Non-pigmented ciliary epithelial cell (primary cell): Measurements from ENCODE around the gene POU6F1.
"Not testable (repeated sequence)": the region's sequence is repeated elsewhere in the genome, so short reads cannot be mapped to it uniquely, and the experiment has no call there.

Source experiments
- DNase-seq: peaks from one replicate; pipeline ENCODE4 v3.0.0-alpha.2; 2010; ENCODE audit warnings: low read depth

The POU6F1 gene, protein sequence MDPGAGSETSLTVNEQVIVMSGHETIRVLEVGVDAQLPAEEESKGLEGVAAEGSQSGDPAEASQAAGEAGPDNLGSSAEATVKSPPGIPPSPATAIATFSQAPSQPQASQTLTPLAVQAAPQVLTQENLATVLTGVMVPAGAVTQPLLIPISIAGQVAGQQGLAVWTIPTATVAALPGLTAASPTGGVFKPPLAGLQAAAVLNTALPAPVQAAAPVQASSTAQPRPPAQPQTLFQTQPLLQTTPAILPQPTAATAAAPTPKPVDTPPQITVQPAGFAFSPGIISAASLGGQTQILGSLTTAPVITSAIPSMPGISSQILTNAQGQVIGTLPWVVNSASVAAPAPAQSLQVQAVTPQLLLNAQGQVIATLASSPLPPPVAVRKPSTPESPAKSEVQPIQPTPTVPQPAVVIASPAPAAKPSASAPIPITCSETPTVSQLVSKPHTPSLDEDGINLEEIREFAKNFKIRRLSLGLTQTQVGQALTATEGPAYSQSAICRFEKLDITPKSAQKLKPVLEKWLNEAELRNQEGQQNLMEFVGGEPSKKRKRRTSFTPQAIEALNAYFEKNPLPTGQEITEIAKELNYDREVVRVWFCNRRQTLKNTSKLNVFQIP

DNA sequence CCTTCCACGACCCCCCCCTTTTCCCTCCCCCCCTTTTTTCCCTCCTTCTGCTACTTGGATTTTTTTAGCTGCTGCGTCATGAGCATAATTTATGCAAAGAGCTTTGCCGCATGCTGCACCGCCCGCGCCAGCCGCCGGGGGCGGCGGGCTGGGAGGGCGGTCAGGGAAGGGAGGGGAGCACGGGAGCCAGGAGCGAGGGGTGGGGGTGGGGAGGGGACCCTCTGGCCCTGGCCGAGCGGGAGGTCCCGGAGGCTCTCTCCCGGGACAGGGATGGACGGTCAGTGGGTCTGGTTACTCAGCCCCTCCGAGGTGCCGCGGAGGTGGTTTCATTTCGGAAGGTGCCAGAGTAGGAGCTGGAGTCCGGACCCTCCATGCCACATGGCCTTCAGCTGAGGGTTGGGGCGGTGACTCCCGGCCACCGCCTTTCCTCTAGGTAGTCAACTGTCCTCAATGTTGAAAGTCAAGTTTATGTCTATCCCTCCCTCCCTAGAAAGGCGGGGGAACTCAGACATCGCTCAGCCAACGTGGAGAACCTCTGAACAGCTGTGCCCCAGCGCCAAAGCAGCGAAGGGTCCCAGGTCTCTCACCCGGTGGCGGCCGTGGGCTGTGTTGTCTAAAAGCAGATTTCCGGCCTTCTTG is at the start of gene POU6F1:
Gene POU6F1, minus strand, starts transcription at position 95 of the 639 bp plus-strand sequence. CDS start 11,226 bp downstream, outside the sequence.
- peak; percentile 26 for DNase-seq

DNA sequence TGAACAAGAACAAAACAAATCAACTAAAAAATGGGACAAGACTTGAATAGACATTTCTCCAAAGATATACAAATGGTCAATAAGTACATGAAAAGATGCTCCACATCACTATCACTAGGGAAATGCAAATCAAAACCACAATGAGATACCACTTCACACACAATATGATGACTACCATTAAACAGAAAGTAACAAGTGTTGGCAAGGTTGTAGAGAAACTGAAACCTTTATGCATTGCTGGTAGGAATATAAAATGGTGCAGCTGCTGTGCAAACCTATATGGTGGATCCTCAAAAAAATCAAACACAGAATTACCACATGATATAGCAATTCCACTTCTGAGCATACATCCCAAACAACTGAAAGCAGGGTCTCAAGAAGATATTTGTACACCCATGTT is 47.2 kb upstream of the POU6F1 start:
- DNase-seq, result no peak

DNA sequence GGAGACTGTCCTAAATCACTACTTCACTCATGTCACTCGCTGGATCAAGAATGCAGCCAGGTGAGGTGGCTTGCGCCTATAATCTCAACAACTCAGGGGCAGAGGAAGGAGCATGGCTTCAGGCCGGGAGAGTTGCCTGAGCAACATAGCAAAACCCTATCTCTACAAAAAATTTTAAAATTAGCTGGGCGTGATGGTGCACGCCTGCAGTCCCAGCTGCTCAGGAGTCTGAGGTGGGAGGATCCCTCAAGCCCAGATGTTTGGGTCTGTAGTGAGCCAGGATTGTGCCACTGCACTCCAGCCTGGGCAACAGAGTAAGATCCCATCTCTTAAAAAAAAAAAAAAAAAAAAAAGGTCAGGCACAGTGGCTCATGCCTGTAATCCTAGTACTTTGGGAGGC is 46.4 kb upstream of the POU6F1 start:
- DNase-seq, result no peak

DNA sequence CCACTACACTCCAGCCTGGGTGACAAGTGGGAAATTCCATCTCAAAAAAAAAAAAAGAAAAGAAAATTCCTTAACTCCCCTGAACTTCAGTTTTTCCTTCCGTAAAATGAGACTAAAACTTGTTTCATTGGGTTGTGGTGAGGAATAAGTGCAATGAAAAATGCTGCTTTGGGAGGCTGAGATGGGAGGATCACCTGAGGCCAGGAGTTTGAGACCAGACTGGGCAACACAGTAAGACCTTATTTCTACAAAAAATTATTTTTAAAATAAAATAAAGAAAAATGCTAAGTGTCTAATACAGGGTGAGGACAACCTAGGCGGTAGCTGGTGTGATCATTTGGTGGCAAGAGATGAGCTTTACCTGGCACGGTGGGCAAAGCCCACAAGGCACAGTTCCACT is 45.5 kb upstream of the POU6F1 start:
- DNase-seq, result no peak

DNA sequence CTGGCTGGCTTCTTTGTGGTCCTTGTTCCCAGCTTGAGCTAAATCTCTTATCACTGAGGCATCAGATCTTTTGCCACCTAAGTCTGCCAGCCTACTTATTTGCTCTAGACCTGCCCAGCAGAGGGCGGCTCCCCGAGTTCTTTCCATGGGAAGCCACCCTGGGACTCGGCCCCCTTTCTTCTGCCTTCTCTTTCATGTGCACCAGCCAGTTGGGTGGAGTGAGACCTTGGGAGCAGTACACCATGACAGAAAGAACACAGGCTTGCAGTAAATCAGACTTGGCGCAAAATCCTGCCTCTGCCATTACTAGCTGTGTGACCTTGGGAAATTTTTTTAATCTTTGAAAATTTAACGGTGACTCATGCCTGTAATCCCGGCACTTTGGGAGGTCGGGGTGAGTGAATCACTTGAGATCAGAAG is 44.9 kb upstream of the POU6F1 start:
- no peak for DNase-seq

DNA sequence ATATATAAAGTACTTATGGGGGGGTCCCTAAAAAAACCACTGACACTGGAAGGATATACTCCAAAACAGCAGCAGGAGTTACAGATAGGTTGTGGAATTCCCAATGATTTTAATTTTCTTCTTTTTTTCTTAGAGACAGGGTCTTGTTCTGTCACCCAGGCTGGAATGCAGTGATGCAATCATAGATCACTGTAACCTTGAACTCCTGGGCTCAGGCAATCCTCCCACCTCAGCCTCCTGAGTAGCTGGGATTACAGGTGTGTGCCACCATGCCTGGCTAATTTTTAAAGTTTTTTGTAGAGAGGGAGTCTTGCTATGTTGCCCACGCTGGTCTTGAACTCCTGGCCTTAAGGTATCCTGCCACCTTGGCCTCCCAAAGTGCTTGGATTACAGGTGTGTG is 41.7 kb upstream of the POU6F1 start:
- not testable (repeated sequence) for DNase-seq

DNA sequence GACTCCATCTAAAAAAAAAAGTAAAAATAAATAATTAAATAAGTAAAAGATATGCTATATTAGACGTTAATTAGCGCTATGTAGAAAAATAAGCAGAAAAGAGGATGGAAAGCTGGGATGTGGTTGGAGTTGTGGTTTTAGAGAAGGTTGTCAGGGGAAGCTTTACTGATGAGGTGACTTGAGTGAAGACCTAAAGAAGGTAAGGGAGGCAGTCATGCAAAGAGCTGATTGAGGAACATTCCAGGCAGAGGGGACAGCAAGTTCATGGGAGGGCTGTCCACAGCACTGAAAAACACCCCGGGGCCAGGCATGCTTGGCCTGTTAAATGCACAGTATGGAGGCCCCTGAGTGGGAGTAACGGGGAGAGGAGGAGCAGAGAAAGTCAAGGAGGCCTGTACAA is 36.7 kb upstream of the POU6F1 start:
- no peak for DNase-seq

DNA sequence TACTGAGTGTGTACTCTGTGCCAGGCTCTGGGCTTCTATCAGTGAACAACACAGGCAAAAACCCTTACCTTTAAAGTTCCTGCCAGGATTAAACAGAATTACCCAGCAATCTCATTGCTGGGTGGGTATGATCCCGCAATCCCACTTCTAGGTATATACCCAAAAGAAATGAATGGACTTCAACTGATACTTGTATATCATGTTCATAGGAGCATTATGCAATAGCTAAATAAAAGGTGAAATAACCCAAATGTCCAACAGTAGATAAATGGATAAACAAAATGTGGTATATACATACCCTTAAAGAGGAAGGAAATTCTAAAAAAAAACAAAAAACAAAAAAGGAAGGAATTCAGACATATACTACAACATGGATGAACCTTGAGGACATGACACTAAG is 35.4 kb upstream of the POU6F1 start:
- DNase-seq, result no peak

DNA sequence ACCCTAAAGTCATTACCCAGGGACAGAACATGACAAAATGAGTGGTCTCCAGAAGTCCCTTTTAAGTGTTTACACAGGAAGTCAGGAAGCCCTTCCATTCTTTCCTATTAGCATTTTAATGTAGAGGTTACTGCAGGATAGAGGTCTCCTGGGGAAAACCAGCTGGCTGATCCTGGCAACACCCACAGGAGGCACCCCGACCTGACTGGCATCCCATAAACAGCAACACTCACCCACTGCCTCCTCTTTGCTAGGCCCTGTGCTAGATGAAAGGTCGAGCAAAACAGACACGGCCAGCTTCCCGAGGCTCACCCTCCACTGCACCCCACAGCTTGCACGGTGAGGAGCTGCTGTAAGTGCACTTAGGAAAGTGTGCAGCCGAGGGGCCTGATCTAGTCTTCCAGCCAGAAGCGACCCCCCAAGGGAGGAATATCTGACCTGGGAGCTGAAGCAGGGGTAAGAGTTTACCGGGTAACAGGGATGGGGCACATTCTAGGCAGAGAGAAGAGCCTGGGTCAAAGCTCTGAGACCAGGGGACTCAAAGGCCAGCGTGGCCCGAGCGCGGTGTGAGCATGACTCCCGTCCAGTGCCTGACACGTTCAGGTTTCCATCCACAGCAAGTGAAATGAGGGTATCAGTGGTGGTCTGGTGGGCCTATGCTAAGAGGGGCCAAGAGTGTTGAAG is 29.8 kb upstream of the POU6F1 start:
- no peak for DNase-seq

DNA sequence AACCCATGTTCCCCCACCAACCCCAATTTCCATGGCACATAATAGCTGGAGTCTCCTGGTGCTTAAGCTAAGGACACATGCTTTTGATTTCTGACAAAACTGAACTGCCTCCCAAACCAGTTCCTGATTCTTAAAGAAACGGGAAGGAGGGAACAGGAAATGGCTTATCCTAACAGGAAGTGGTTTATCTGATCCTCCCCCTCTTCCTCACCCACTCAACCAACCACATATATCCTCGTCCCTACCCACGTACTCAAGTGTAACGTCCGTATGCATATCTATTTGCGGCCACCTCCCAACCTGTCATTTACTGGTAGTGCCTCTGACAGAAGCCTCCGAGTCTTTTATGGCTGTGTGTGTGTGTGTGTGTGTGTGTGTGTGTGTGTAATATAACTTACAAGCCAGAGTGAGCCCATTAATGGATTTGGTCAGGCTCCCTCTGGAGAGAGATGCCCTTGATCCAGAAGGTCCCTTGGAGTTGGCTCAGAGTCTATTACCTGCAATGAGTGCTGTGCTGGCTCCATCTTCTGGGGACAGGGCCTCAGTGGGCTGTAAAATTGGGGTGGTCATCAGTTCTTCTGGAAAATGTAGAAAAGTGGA is 28.5 kb upstream of the POU6F1 start:
- no peak for DNase-seq

DNA sequence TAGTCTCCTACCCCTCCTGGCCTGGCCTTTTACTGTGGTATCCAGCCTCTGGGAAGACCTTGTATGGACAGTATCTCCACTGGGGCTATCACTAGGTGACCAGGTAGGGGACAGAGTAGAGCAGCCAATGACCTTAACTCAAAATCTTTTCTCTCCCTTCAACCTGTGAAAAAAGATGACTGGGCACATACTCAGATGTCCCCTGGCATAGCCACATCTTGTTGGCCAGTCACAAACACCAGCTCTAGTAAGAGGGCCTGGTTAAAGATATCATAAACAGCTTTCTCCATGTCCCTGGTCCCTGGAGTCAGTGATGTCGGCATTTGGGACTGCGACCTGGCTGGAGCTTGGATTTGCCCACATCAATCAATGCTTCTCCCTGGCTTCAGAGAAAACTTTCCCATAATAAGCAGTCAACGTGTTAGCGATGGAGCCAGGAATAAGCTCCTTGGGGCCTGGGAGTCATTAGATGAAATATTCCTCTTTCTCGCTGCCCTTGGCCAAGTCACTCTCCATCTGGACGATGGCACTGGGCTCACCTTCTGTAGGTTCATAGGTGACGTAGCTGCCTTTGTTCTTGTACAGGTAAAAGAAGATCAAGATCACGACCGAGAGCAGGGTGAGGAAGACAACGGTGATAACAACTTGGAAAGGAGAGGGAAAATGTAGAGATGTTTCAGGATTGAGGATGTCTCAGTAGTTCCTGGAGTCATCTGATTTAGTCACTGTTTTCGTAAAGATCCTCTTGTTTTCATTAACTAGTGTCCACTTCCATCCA is 27.8 kb upstream of the POU6F1 start:
- DNase-seq, result no peak

DNA sequence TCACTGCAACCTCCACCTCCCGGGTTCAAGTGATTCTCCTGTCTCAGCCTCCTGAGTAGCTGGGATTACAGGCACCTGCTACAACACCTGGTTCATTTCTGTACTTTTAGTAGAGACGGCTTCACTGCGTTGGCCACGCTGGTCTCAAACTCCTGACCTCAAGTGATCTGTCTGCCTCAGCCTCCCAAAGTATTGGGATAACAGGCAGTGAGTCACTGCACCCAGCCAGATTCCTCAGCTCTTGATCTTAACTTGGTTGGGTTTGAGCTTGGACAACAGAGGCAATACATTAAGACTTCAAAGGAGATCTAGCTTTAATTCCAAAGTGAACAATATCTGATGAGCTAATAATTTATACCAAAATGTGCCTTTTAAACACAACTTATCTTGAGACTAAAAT is 26.4 kb upstream of the POU6F1 start:
- no peak for DNase-seq

DNA sequence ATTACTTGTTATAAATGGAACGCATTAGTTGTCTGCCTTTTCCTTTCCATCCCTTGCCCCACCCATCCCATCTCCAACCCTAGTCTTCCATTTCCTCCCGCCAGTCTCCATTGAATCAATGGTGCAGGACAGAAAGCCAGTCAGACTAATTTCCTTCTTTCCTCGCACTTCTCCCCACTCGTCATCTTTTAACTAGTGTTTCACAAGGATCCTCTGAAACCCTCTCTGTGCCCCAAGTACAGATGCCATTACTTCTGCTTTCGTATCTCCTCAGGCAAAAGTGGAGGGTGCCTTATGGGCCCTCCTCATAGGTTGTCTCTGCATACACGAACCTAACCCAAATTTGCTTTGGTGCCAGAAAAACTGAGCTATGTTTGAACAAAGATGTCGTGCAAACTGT is 25.0 kb upstream of the POU6F1 start:
- no peak for DNase-seq

DNA sequence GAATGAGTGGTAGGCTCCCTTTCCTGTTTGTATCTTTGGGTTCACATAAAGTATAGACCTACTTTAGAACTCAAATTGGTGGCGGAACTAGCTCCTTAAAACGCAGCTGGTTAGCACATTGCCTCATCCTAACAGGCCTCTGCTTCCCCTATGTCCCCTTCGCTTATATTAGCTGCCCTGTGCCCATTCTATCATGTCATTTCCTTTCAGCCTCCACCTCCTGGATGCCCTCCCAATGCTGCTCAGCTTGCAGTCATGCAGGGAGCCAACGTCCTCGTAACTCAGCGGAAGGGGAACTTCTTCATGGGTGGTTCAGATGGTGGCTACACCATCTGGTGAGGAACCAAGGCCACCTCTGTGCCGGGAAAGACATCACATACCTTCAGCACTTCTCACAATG is 24.3 kb upstream of the POU6F1 start:
- no peak for DNase-seq

DNA sequence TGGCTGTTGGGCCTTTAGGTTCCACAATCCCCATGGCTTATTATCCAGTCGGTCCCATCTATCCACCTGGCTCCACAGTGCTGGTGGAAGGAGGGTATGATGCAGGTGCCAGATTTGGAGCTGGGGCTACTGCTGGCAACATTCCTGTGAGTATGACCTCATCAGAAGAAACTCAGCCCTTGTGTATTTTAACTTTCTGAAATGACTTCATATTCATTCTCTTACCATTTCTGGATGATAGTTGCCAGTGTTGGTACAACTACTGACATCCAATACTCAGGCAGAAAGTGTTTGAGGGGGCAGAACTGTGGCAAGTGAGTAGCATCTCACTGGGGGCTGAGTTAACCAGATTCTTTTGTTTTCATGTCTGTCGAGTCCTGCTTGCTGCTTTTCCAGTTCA is 23.1 kb upstream of the POU6F1 start:
- DNase-seq, result peak; percentile 34

DNA sequence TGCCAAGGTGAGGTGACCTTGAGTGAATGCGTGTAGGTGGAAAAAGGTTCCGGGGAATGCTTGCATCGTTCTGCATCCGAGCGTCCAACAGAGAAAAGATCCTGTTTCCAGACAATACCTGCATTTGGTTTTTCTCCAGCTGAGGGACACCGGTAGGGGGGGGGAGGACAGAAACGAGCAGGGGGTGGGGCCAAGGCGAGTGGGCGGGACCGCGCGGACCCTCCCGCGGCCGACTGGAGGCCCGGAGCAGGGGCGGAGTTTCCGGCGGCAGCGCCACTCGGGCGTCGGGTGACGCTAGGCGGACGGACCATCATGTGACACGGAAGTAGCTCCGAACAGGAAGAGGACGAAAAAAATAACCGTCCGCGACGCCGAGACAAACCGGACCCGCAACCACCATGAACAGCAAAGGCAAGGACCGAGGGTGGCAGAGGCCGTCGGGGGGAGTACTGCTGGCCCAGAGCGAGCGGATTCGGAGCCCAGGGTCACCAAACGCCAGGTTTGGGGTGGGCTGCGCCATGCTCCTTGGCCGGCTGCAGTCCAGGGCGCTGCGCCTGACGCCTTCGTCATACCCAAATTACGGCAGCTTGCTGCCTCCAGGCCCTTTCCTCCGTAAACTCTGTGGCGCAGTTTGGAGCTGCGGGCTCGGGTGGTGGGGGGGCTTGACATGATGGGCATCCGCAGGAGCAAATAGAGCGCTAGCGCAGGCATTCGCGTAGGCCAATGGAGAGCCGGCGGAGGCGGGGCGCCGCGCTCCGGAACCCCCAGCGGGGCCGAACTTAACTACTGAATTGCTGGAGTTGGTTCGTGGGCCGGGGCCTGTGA is 20.9 kb upstream of the POU6F1 start, which contains the start of gene DAZAP2:
Gene DAZAP2, plus strand, starts transcription at position 317 of the 825 bp plus-strand sequence. Its CDS starts 82 bp downstream, at position 399.
- peak; percentile 60 for DNase-seq

DNA sequence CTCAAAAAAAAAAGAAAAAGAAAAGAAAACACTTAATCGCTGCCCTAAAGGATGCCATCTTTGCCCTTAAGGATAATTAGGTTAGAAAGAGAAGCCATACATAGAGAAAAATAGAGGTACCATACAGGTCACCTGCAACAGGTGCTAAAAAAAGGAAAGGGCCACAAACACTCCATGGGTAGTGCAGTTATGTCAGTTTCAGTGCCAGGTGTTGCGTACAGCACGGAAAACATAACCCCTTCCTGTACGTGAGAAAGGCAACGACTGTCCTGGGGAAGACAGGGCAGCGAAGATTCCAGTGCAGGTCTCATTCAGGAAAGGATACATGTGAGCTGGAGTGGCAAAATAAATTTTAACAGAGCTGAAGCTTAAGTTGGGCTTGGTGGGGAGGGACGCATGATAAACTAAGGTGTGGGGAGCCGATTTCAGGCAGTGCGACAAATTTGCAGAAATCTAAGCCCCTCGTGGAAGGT is 20.2 kb upstream of the POU6F1 start:
- DNase-seq, result no peak

DNA sequence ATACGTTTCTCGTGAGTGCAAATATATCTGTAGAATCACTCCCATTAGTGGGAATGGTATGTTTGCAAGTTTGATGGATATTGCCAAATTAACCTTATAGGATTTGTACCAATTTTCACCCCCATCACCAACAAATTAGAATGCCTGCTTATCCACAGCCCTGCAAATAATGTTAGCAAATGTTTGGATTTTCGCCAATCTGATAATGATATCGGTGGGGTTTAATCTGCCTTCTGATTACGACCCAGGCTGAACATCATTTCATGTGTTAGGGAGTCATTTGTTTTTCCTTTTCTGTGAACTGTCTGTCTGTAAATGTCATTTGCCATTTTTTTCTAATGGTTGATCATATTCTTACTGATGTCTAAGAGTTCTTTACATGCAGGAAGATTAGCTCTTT is 16.7 kb upstream of the POU6F1 start:
- DNase-seq, result no peak

DNA sequence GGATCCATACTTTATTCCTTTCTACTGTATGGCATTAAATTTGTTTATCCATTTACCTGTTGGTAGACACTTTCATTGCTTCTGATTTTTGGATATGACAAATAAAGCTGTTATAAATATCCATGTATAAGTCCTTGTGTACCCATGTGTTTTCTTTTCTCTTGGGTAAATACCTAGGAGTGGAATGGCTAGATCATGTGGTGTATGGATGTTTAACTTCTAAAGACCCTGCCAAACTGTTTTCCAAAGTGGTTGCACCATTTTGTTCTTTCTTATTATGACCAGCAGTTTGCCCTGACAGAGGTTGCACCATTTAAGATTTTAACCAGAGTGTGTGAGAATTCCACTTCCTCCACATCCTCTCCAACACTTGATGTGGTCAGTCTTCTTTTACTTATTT is 14.8 kb upstream of the POU6F1 start:
- DNase-seq, result no peak

DNA sequence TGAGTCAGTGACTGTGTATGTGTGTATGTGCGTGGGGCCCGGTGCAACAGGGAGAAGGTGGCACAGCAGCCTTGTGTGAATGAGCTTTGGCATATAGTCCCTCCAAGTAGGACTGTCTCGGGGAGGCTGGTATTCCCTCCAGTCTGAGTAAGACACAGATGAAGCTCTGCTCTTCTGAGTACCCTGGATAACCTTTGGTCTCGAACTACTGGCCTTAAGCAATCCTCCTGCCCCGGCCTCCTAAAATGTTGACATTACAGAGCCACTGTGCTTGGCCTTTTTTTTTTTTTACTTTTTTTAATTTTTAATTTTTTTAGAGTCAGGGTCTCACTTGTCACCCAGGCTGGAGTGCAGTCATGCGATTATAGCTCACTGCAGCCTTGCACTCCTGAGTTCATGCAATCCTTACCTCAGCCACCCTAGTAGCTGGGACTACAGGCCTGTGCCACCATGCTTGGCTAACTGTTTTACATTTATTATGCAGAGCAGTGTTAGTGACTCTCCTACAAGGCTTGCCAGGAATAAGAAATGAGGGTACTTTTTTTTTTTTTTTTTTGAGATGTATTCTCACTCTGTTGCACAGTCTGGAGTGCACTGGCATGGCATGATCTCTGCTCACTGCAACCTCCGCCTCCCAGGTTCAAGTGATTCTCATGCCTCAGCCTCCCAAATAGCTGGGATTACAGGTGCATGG is 11.4 kb upstream of the POU6F1 start:
- DNase-seq, result no peak
